Fibroblast of mammary gland (primary cell): ENCODE results near the gene HSDL2.

Experiments used
- DNase-seq: peaks from one replicate; pipeline ENCODE4 v3.0.0-alpha.2; 2010; ENCODE audit warnings: low read depth
- H3K4me3 ChIP-seq: 2 replicates; pipeline ENCODE4 v1.5.1; 2011; ENCODE audit warnings: low read depth, mild to moderate bottlenecking, low read length, moderate library complexity; ENCODE audit not compliant: control insufficient read depth
- TF ChIP-seq, protein P1 (sequence below): conservative IDR thresholded peaks from 2 replicates; pipeline ENCODE4 v1.5.1; 2011; ENCODE audit warnings: low read depth, low read length, inconsistent platforms; ENCODE audit not compliant: control insufficient read depth, insufficient read depth

HSDL2 gene

DNA sequence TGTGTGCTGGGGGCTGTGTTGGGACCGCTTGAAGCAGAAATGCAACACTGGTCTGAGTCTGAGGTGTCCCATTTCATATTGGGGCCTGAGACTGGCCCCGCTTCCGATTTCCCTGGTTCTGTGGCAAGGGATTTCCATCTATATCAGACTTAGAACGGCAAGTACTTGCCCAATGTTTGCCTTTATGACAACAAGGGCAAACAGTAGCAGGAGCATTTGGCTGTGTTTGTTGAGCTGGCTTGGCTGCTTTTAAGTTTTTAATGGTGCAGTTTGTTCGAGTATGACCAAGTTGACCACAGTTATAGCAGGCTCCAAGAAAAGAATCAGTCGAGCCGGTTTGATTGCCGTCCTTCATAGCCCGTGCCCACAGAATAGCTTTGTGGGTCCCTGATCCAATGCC, 17.0 kb downstream of the HSDL2 start:
- DNase-seq: no peak
- H3K4me3 ChIP-seq: no peak overlapping the region
- TF ChIP-seq, protein P1, sequence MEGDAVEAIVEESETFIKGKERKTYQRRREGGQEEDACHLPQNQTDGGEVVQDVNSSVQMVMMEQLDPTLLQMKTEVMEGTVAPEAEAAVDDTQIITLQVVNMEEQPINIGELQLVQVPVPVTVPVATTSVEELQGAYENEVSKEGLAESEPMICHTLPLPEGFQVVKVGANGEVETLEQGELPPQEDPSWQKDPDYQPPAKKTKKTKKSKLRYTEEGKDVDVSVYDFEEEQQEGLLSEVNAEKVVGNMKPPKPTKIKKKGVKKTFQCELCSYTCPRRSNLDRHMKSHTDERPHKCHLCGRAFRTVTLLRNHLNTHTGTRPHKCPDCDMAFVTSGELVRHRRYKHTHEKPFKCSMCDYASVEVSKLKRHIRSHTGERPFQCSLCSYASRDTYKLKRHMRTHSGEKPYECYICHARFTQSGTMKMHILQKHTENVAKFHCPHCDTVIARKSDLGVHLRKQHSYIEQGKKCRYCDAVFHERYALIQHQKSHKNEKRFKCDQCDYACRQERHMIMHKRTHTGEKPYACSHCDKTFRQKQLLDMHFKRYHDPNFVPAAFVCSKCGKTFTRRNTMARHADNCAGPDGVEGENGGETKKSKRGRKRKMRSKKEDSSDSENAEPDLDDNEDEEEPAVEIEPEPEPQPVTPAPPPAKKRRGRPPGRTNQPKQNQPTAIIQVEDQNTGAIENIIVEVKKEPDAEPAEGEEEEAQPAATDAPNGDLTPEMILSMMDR: no peak

GRCh38 chr9:112401175-112401815, 21.4 kb downstream of the HSDL2 start:
- TF ChIP-seq, protein P1: no peak
- DNase-seq: no peak
- H3K4me3 ChIP-seq: no peak overlapping the region

GRCh38 chr9:112403614-112404201, 23.8 kb downstream of the HSDL2 start:
- TF ChIP-seq, protein P1: no peak
- H3K4me3 ChIP-seq: no peak overlapping the region
- no peak for DNase-seq

DNA sequence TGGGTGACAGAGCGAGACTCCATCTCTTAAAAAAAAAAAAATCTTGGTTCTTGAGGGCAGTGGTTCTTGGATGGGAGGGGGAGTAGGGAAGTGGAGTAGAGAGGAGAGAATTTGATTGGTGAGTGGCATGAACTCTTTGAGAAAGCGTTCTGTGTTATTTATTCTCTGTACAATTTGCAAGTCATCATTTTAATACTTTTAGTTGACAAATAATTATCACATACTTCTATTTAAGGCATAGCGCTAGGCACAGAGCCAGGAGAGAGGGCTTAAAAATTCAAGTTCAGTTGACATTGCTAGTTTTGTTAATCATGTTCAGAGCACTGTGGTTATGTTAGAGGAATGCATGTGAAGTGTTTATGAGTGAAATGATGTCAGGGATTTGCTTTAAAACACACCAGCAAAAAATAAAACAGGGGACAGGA, 24.6 kb downstream of the HSDL2 start:
- no peak for DNase-seq
- TF ChIP-seq, protein P1: no peak
- H3K4me3 ChIP-seq: no peak overlapping the region

GRCh38 chr9:112408275-112408674, 28.4 kb downstream of the HSDL2 start:
- no peak for DNase-seq
- TF ChIP-seq, protein P1: no peak
- no peak overlapping the region for H3K4me3 ChIP-seq

- TF ChIP-seq, protein P1: no peak
- H3K4me3 ChIP-seq: no peak overlapping the region
- no peak for DNase-seq
Measured at GRCh38 chr9:112408819-112409218, 28.9 kb downstream of the HSDL2 start.
